B cell (primary cell): Measurements from ENCODE around the gene TRIM66. TPM values are rescaled to one million over a fixed set of nuclear protein-coding genes. Genes with fewer than 3 reads are reported as not detected.

ENCODE experiments used
- ATAC-seq: fragments of 200-7000 bp; cut with Tn5 transposase; one replicate; pipeline ENCODE4 v1.10.0; 2021; ENCODE audit warnings: low read depth, mild to moderate bottlenecking, moderate number of reproducible peaks, moderate library complexity
- CTCF ChIA-PET: fragments of 350-600 bp; sonication (Branson Sonifier 250); formaldehyde crosslinking; loops from one replicate; lab custom pipeline; 2021; ENCODE audit warnings: antibody characterized with exemption, inconsistent platforms; lab: Charles Lee
- POLR2A ChIA-PET: fragments of 350-600 bp; sonication (Branson Sonifier 250); formaldehyde crosslinking; loops from one replicate; lab custom pipeline; 2021; ENCODE audit warnings: antibody characterized with exemption; lab: Charles Lee
- DNase-seq: peaks from one replicate; pipeline ENCODE4 v3.0.0; 2013
- H2AFZ ChIP-seq: 2 replicates; pipeline ENCODE4 v1.6.1; 2012; ENCODE audit warnings: mild to moderate bottlenecking, low read depth, low read length; ENCODE audit not compliant: insufficient read depth, poor library complexity, severe bottlenecking
- H3K27ac ChIP-seq, 2 donors: 1 replicate in 1 of 2; 2 replicates in 1 of 2; pipeline ENCODE4 v1.5.1; 2012 to 2013; ENCODE audit warnings: low read length in 2 of 2, mild to moderate bottlenecking in 2 of 2, moderate library complexity in 1 of 2
- H3K27me3 ChIP-seq, 4 experiments: fragments of 200-600 bp in 1 of 4; sonication (generic) in 1 of 4; replicated peaks in 1 of 4; 1 replicate in 2 of 4; 2 replicates in 2 of 4; pipeline versions ENCODE4 v1.6.1 to v1.7.0; 2013 to 2016; ENCODE audit warnings: low read length in 3 of 4, mild to moderate bottlenecking in 2 of 4, mixed read lengths in 1 of 4, moderate library complexity in 1 of 4; ENCODE audit not compliant: insufficient read depth in 4 of 4, control insufficient read depth in 3 of 4; ENCODE audit errors: control extremely low read depth in 1 of 4
- H3K36me3 ChIP-seq, 2 experiments: replicated peaks in 1 of 2; 1 replicate in 1 of 2; 2 replicates in 1 of 2; pipeline versions ENCODE4 v1.6.1 to v1.7.1; 2013; ENCODE audit warnings: low read length in 1 of 2; ENCODE audit not compliant: insufficient read depth in 2 of 2, control insufficient read depth in 1 of 2; ENCODE audit errors: control extremely low read depth in 1 of 2, extremely low read depth in 1 of 2
- H3K4me1 ChIP-seq, 2 donors: fragments of 200-600 bp in 1 of 2; sonication (generic) in 1 of 2; 1 replicate in 1 of 2; 2 replicates in 1 of 2; pipeline versions ENCODE4 v1.5.1 to v1.6.1; 2013 to 2017; ENCODE audit warnings: low read length in 2 of 2; ENCODE audit not compliant: control insufficient read depth in 2 of 2, insufficient read depth in 2 of 2
- H3K4me2 ChIP-seq: replicated peaks from 2 replicates; pipeline ENCODE3; 2012; ENCODE audit warnings: mild to moderate bottlenecking, low read depth, low read length; ENCODE audit not compliant: poor library complexity, severe bottlenecking
- H3K4me3 ChIP-seq, 5 experiments: fragments of 200-600 bp in 1 of 5; sonication (generic) in 1 of 5; 1 replicate in 3 of 5; 2 replicates in 2 of 5; pipeline versions ENCODE4 v1.5.1 to v1.7.0; 2011 to 2016; ENCODE audit warnings: low read length in 4 of 5, mild to moderate bottlenecking in 4 of 5, low read depth in 2 of 5, control low read depth in 1 of 5, moderate library complexity in 1 of 5; ENCODE audit not compliant: insufficient read depth in 1 of 5; ENCODE audit errors: control extremely low read depth in 1 of 5, extremely low read depth in 1 of 5
- H3K79me2 ChIP-seq: fragments of 200-600 bp; sonication (generic); one replicate; pipeline ENCODE4 v1.6.0; 2016; ENCODE audit warnings: low read length; ENCODE audit not compliant: control insufficient read depth, insufficient read depth
- H3K9ac ChIP-seq: fragments of 200-600 bp; sonication (generic); 2 replicates; pipeline ENCODE4 v1.6.1; 2017; ENCODE audit warnings: mild to moderate bottlenecking, low read length, moderate library complexity
- H3K9me3 ChIP-seq, 3 donors: one replicate each; pipeline versions ENCODE4 v1.6.1 to v1.7.1; 2013; ENCODE audit warnings: low read length in 2 of 3; ENCODE audit not compliant: control insufficient read depth in 2 of 3, insufficient read depth in 1 of 3; ENCODE audit errors: control extremely low read depth in 1 of 3
- H4K20me1 ChIP-seq: 2 replicates; pipeline ENCODE4 v1.6.0; 2012; ENCODE audit warnings: mild to moderate bottlenecking, low read length; ENCODE audit not compliant: insufficient read depth, control insufficient read depth, poor library complexity, severe bottlenecking
- H3K27ac Mint-ChIP-seq: one replicate; pipeline ENCODE4 v1.8.0; 2021; ENCODE audit warnings: mixed read lengths
- H3K27me3 Mint-ChIP-seq: one replicate; pipeline ENCODE4 v1.8.0; 2021; ENCODE audit warnings: mixed read lengths
- H3K4me1 Mint-ChIP-seq: one replicate; pipeline ENCODE4 v1.8.0; 2021; ENCODE audit warnings: mixed read lengths
- H3K4me3 Mint-ChIP-seq: one replicate; pipeline ENCODE4 v1.8.0; 2021; ENCODE audit warnings: mixed read lengths
- H3K9me3 Mint-ChIP-seq: one replicate; pipeline ENCODE4 v1.8.0; 2022; ENCODE audit warnings: mixed read lengths; ENCODE audit not compliant: insufficient read depth
- EZH2 ChIP-seq: IDR thresholded peaks from 2 replicates; pipeline ENCODE4 v1.6.1; 2012; ENCODE audit warnings: borderline replicate concordance, low read depth, mild to moderate bottlenecking, moderate library complexity, low read length; ENCODE audit not compliant: insufficient read depth, poor library complexity, severe bottlenecking
- WGBS: methylation state at CpG from one replicate; pipeline ENCODE4 v1.1.5; 2013; ENCODE audit warnings: missing lambda C conversion rate; ENCODE audit not compliant: insufficient coverage; 5-methylcytosine and 5-hydroxymethylcytosine counted together
- intact Hi-C: fragments of 100-400 bp; cut with micrococcal nuclease; formaldehyde crosslinking; loops from one replicate; pipeline ENCODE4 v1.10.0; 2022
- polyA plus RNA-seq: library from polyadenylated mRNA; depleted of rRNA; stranded (reverse); fragments of >200 nt; gene quantifications from 2 replicates; pipeline ENCODE4 v1.2.3, GENCODE V29; 2012
- total RNA-seq, 2 donors: library from RNA; stranded (reverse); fragments of 120-200 nt in 1 of 2; gene quantifications; 1 replicate in 1 of 2; 2 replicates in 1 of 2; pipeline versions ENCODE4 v1.2.3 to v1.2.4, GENCODE V29; 2013 to 2022
- TF ChIP-seq, protein P1 (sequence below): fragments of 200-600 bp; IDR thresholded peaks from one replicate; pipeline ENCODE4 v1.8.0; 2022; ENCODE audit warnings: antibody characterized with exemption, mild to moderate bottlenecking

TRIM66 gene
- total and polyA plus RNA-seq, 2 donors (not counting 1 experiment from before 2014, with no cell fraction given) = 11.1 to 21.1 TPM

DNA sequence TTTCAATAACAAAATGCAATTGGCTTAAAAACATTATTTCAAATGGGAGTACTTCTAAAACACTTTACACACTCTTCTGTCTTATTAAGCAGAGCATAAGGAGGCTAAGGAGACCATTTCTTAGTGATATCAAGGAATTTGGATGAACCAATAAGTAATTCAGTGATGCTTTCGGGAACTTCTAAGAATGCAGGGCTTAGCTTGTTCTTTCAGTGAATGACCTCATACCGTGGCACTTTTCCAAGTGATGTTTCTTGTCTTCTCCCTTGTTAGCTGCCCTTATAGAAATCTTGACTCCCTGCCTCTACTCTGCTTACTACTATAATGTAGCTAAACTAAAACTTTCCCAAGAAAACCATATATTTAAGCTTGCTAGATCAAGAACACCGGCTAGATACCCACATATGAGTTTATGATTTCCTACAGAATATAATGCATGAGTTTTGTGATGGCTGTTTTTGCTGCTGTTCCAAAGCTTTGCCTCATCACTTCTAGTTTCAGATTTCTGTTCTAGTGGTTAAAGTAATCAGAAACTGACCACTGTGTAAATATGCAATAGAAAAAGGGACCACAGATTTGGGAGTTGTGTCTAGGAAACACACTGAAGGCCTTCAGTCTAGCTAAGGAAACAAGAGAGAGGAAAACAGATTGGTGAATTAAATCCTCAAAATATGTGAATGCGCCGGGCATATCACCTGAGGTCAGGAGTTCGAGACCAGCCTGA lies 50.9 kb downstream of the TRIM66 start:
- no peak for ATAC-seq
- H3K79me2 ChIP-seq = no peaks in the 10 kb centered on the region

DNA sequence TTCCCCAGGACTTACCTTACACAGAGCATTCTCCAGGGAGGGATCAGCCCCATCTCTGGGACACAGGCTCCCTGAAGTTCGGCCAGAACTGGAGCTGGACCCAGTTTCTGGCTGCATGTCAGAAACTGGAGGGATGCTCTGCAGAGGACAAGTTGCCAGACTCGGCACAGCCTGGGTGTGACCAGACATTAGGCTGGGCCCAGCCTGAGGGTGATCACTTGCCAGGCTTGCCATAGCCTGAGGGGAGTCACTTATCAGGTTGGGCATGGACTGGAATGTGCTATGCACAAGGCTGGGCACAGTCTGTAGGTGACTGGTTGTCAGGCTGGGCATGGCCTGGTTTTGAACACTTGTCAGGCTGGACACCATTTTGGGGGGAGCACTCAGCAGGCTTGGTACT lies 57.8 kb downstream of the TRIM66 start:
- intact Hi-C loops = no loop called here
- ChIA-PET POLR2A (no interaction called here), CTCF (no interaction called here)
- no peak overlapping the region for H3K4me2 ChIP-seq
- Mint-ChIP-seq H3K27ac (no peak overlapping the region), H3K4me3 (no peak overlapping the region), H3K4me1 (no peaks in the 10 kb centered on the region), H3K27me3 (no peaks in the 10 kb centered on the region), H3K9me3 (no peaks in the 10 kb centered on the region)
- no peak overlapping the region for H3K9ac ChIP-seq
- H3K4me1 ChIP-seq = no peaks in the 10 kb centered on the region
- no peak overlapping the region for H3K27ac ChIP-seq
- no peak for DNase-seq
- no peak for ATAC-seq
- H3K36me3 ChIP-seq = peaks cover 0 to 50% of the 10 kb centered on the region in 2 experiments
- no peaks in the 10 kb centered on the region for H3K27me3 ChIP-seq
- 100% methylated on average over 2 of the region's 2 CpGs for WGBS
- H3K79me2 ChIP-seq = no peaks in the 10 kb centered on the region
- H3K9me3 ChIP-seq = no peaks in the 10 kb centered on the region
- no peaks in the 10 kb centered on the region for H4K20me1 ChIP-seq
- TF ChIP-seq EZH2 = no peak
- TF ChIP-seq, protein P1, sequence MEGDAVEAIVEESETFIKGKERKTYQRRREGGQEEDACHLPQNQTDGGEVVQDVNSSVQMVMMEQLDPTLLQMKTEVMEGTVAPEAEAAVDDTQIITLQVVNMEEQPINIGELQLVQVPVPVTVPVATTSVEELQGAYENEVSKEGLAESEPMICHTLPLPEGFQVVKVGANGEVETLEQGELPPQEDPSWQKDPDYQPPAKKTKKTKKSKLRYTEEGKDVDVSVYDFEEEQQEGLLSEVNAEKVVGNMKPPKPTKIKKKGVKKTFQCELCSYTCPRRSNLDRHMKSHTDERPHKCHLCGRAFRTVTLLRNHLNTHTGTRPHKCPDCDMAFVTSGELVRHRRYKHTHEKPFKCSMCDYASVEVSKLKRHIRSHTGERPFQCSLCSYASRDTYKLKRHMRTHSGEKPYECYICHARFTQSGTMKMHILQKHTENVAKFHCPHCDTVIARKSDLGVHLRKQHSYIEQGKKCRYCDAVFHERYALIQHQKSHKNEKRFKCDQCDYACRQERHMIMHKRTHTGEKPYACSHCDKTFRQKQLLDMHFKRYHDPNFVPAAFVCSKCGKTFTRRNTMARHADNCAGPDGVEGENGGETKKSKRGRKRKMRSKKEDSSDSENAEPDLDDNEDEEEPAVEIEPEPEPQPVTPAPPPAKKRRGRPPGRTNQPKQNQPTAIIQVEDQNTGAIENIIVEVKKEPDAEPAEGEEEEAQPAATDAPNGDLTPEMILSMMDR = no peak
- no peak overlapping the region for H2AFZ ChIP-seq
- no peak overlapping the region for H3K4me3 ChIP-seq

More for the DNA sequence above, 50.9 kb downstream of the TRIM66 start:
- intact Hi-C loops = no loop called here
- peaks cover 7 to 43% of the 10 kb centered on the region in 2 experiments for H3K36me3 ChIP-seq
- POLR2A ChIA-PET = no interaction called here
- no peak overlapping the region for H3K4me2 ChIP-seq
- no peak overlapping the region for H3K4me3 ChIP-seq
- H3K4me1 ChIP-seq = no peaks in the 10 kb centered on the region
- WGBS = 100% methylated on average over 1 of the region's 6 CpGs
- CTCF ChIA-PET = interaction anchor here (0.6 kb wide), 1 partner anchor 1874 kb away, joined by 3 read pairs; no protein-coding TSS in a partner anchor
- no peaks in the 10 kb centered on the region for H4K20me1 ChIP-seq
- DNase-seq = no peak
- peaks cover 0 to 4% (median 0%) of the 10 kb centered on the region in 3 donors for H3K9me3 ChIP-seq
- Mint-ChIP-seq H3K4me1 (no peaks in the 10 kb centered on the region), H3K4me3 (no peak overlapping the region), H3K27ac (no peak overlapping the region), H3K27me3 (no peaks in the 10 kb centered on the region), H3K9me3 (no peaks in the 10 kb centered on the region)
- no peak overlapping the region for H3K9ac ChIP-seq
- H3K27ac ChIP-seq = no peak overlapping the region
- no peak overlapping the region for H2AFZ ChIP-seq
- H3K27me3 ChIP-seq = no peaks in the 10 kb centered on the region
- TF ChIP-seq, protein P1 = no peak
- no peak for TF ChIP-seq EZH2
